GM19025 (cell line): ENCODE measurements around the gene ITPR1.
A peak's percentile ranks its signal among the peaks of the same experiment; 100 is the strongest.
"Not testable (repeated sequence)": the region's sequence is repeated elsewhere in the genome, so short reads cannot be mapped to it uniquely, and the experiment has no call there.

Experiments used
- ATAC-seq: cut with Tn5 transposase; IDR thresholded peaks from one replicate; pipeline ENCODE4 v1.9.1; 2021; ENCODE audit warnings: mild to moderate bottlenecking, low read depth, moderate library complexity; ENCODE audit not compliant: unreplicated experiment

ITPR1 gene

GRCh38 chr3:4751029-4751501, 257.9 kb downstream of the ITPR1 start:
- ATAC-seq, result no peak

- no peak for ATAC-seq
These were observed 258.5 kb downstream of the ITPR1 start for GRCh38 chr3:4751502-4752101.

- ATAC-seq, result no peak
These were observed 259.3 kb downstream of the ITPR1 start for GRCh38 chr3:4752201-4753072.

GRCh38 chr3:4753073-4753691, 260.0 kb downstream of the ITPR1 start:
- ATAC-seq, result peak; percentile 32

- ATAC-seq, result peak; percentile 50
These were observed 261.3 kb downstream of the ITPR1 start for GRCh38 chr3:4754180-4755086.

- ATAC-seq, result no peak
These were observed 262.4 kb downstream of the ITPR1 start for GRCh38 chr3:4755566-4755965.

- ATAC-seq, result no peak
These were observed 263.1 kb downstream of the ITPR1 start for GRCh38 chr3:4756057-4756775.

- ATAC-seq, result peak; percentile 26
These were observed 263.9 kb downstream of the ITPR1 start for GRCh38 chr3:4756855-4757574.

GRCh38 chr3:4757575-4758248, 264.6 kb downstream of the ITPR1 start:
- ATAC-seq, result no peak

- ATAC-seq, result no peak
These were observed 265.2 kb downstream of the ITPR1 start for GRCh38 chr3:4758249-4758860.

- ATAC-seq, result no peak
These were observed 266.0 kb downstream of the ITPR1 start for GRCh38 chr3:4758957-4759656.

GRCh38 chr3:4759689-4760312, 266.7 kb downstream of the ITPR1 start:
- no peak for ATAC-seq

- ATAC-seq, result no peak
These were observed 268.6 kb downstream of the ITPR1 start for GRCh38 chr3:4761759-4762158.

GRCh38 chr3:4762481-4763230, 269.5 kb downstream of the ITPR1 start:
- ATAC-seq, result not testable (repeated sequence)

- ATAC-seq, result no peak
These were observed 270.6 kb downstream of the ITPR1 start for GRCh38 chr3:4763604-4764247.

GRCh38 chr3:4765212-4765611, 272.1 kb downstream of the ITPR1 start:
- no peak for ATAC-seq
